A549 (cell line): ENCODE measurements around the gene SIDT1. TPM values are rescaled to one million over a fixed set of nuclear protein-coding genes. Genes with fewer than 3 reads are reported as not detected.

Experiments used
- ATAC-seq, 2 experiments: fragments of 200-7000 bp in 1 of 2; fragments of >200 bp in 1 of 2; cut with Nextera tagmentation in 1 of 2; cut with Tn5 transposase in 1 of 2; 3 replicates each; pipeline versions ENCODE4 v1.8.0 to v1.9.1; 2018 to 2020; ENCODE audit warnings: mild to moderate bottlenecking in 1 of 2, moderate library complexity in 1 of 2
- CTCF ChIA-PET: fragments of 300-600 bp; sonication (Branson Sonifier 250); formaldehyde crosslinking; extraction: SDS; loops from one replicate; lab custom pipeline; 2021; ENCODE audit warnings: antibody characterized with exemption, inconsistent platforms; lab: Yijun Ruan, JAX
- POLR2A ChIA-PET: fragments of 350-600 bp; formaldehyde crosslinking; extraction: SDS; loops from one replicate; lab custom pipeline; 2021; ENCODE audit warnings: antibody characterized with exemption, inconsistent platforms; lab: Yijun Ruan, JAX
- DNase-seq, 2 experiments: peaks; one replicate each; pipeline versions ENCODE4 v3.0.0 to v3.0.0-alpha.2; 2011 to 2016; ENCODE audit warnings: low read depth in 1 of 2, low spot score in 1 of 2
- FAIRE-seq: peaks from 2 replicates; lab custom pipeline; 2011; peaks lifted over from hg19 to GRCh38; lab: Jason Lieb, UNC
- H3K27ac ChIP-seq, 2 experiments: fragments of >200 bp; sonication (Bioruptor Twin); formaldehyde crosslinking; 3 replicates each; pipeline ENCODE4 v1.5.1; 2016 to 2017
- H3K4me1 ChIP-seq: fragments of >200 bp; sonication (Bioruptor Twin); formaldehyde crosslinking; 3 replicates; pipeline ENCODE4 v1.6.1; 2016
- H3K4me2 ChIP-seq: fragments of >200 bp; sonication (Bioruptor Twin); formaldehyde crosslinking; 3 replicates; pipeline ENCODE4 v1.6.1; 2016
- H3K4me3 ChIP-seq: fragments of >200 bp; sonication (Bioruptor Twin); formaldehyde crosslinking; 3 replicates; pipeline ENCODE4 v1.5.1; 2016
- H3K9me3 ChIP-seq: fragments of >200 bp; sonication (Bioruptor Twin); formaldehyde crosslinking; 3 replicates; pipeline ENCODE4 v1.6.1; 2016
- CEBPB ChIP-seq, 2 experiments: fragments of >200 bp in 1 of 2; sonication (Bioruptor Twin) in 1 of 2; formaldehyde crosslinking in 1 of 2; IDR thresholded peaks; 2 replicates each; pipeline ENCODE4 v1.6.1; 2012 to 2016
- CHD2 ChIP-seq: fragments of 150-350 bp; IDR thresholded peaks from 2 replicates; pipeline ENCODE4 v1.6.1; 2014; ENCODE audit warnings: low read length; ENCODE audit not compliant: partially characterized antibody
- CHD4 ChIP-seq: fragments of 200-600 bp; sonication (generic); IDR thresholded peaks from 2 replicates; pipeline ENCODE4 v1.6.1; 2016; ENCODE audit warnings: antibody characterized with exemption, mild to moderate bottlenecking, borderline replicate concordance
- CTCF ChIP-seq: fragments of >200 bp; sonication (Bioruptor Twin); formaldehyde crosslinking; IDR thresholded peaks from 3 replicates; pipeline ENCODE4 v1.5.1; 2016
- ELK1 ChIP-seq: fragments of 150-350 bp; IDR thresholded peaks from 2 replicates; pipeline ENCODE4 v1.6.1; 2014; ENCODE audit warnings: low read depth, mild to moderate bottlenecking, low read length
- EP300 ChIP-seq, 2 experiments: fragments of >200 bp; sonication (Bioruptor Twin); formaldehyde crosslinking; IDR thresholded peaks; 2 replicates in 1 of 2; 3 replicates in 1 of 2; pipeline ENCODE4 v1.6.1; 2016 to 2017
- ESRRA ChIP-seq: fragments of 150-350 bp; IDR thresholded peaks from 2 replicates; pipeline ENCODE4 v1.6.1; 2014; ENCODE audit warnings: mild to moderate bottlenecking, low read length, borderline replicate concordance
- HES2 ChIP-seq: fragments of >200 bp; sonication (Bioruptor Twin); formaldehyde crosslinking; IDR thresholded peaks from 2 replicates; pipeline ENCODE4 v1.6.1; 2016
- HMGXB4 ChIP-seq: fragments of 250-450 bp; sonication (Bioruptor Pico); IDR thresholded peaks from 2 replicates; pipeline ENCODE4 v1.5.0; 2021; ENCODE audit warnings: mild to moderate bottlenecking, moderate library complexity, borderline replicate concordance
- HOXB13 ChIP-seq: fragments of 250-450 bp; sonication (Bioruptor Pico); IDR thresholded peaks from 2 replicates; pipeline ENCODE4 v1.5.0; 2020; ENCODE audit warnings: low read depth, mild to moderate bottlenecking, moderate library complexity
- JUNB ChIP-seq: fragments of >200 bp; sonication (Bioruptor Twin); formaldehyde crosslinking; IDR thresholded peaks from 2 replicates; pipeline ENCODE4 v1.6.1; 2016
- KDM5A ChIP-seq: fragments of 200-600 bp; sonication (generic); IDR thresholded peaks from 2 replicates; pipeline ENCODE4 v1.6.1; 2016; ENCODE audit warnings: antibody characterized with exemption, mild to moderate bottlenecking
- MAFK ChIP-seq: fragments of 450-650 bp; IDR thresholded peaks from 2 replicates; pipeline ENCODE4 v1.6.1; 2014; ENCODE audit not compliant: partially characterized antibody
- MAZ ChIP-seq: fragments of 150-350 bp; IDR thresholded peaks from 2 replicates; pipeline ENCODE4 v1.6.1; 2014; ENCODE audit warnings: antibody characterized with exemption, low read depth, low read length, borderline replicate concordance
- RAD21 ChIP-seq, 2 experiments: fragments of >200 bp in 1 of 2; sonication (Bioruptor Twin) in 1 of 2; formaldehyde crosslinking in 1 of 2; IDR thresholded peaks in 1 of 2; conservative IDR thresholded peaks in 1 of 2; 2 replicates in 1 of 2; 3 replicates in 1 of 2; pipeline ENCODE4 v1.6.1; 2012 to 2018; ENCODE audit warnings: inconsistent platforms in 1 of 2
- RFX5 ChIP-seq: fragments of 450-650 bp; IDR thresholded peaks from 2 replicates; pipeline ENCODE4 v1.7.1; 2014; ENCODE audit warnings: antibody characterized with exemption, mild to moderate bottlenecking, moderate library complexity
- RNF2 ChIP-seq: fragments of 200-600 bp; sonication (generic); IDR thresholded peaks from 2 replicates; pipeline ENCODE4 v1.6.1; 2016; ENCODE audit warnings: low read depth, mild to moderate bottlenecking, antibody characterized with exemption, moderate library complexity, borderline replicate concordance
- SMC3 ChIP-seq: fragments of >200 bp; sonication (Bioruptor Twin); formaldehyde crosslinking; IDR thresholded peaks from 3 replicates; pipeline ENCODE4 v1.6.1; 2018; ENCODE audit warnings: inconsistent platforms
- TP53 ChIP-seq: fragments of 250-450 bp; sonication (Bioruptor Pico); IDR thresholded peaks from 2 replicates; pipeline ENCODE4 v1.5.0; 2021; ENCODE audit warnings: mild to moderate bottlenecking, moderate library complexity
- ZC3H11A ChIP-seq: fragments of 450-650 bp; IDR thresholded peaks from 2 replicates; pipeline ENCODE4 v1.6.1; 2014; ENCODE audit warnings: antibody characterized with exemption, mild to moderate bottlenecking
- ZNF302 ChIP-seq: fragments of 250-450 bp; sonication (Bioruptor Pico); IDR thresholded peaks from 2 replicates; pipeline ENCODE4 v1.9.0; 2021; ENCODE audit warnings: inconsistent platforms, mild to moderate bottlenecking, moderate library complexity
- WGBS: methylation state at CpG from one replicate; pipeline ENCODE4 v1.1.6; 2017; ENCODE audit errors: missing lambda C conversion rate; 5-methylcytosine and 5-hydroxymethylcytosine counted together
- polyA minus RNA-seq: library from RNA; depleted of rRNA, polyadenylated mRNA; stranded (reverse); fragments of >200 nt; gene quantifications from 2 replicates; pipeline ENCODE4 v1.2.3, GENCODE V29; 2011; rRNA and poly(A)+ RNA removed
- polyA plus RNA-seq, 4 experiments: library from polyadenylated mRNA; depleted of rRNA in 3 of 4; stranded (reverse); fragments of >200 nt; fragmentation: RNase III in 1 of 4; extraction: RNeasy Plus Mini Kit Qiagen cat#74134 plus additional on column Dnase treatment in 1 of 4; gene quantifications; 2 replicates in 3 of 4; 3 replicates in 1 of 4; pipeline ENCODE4 v1.2.3, GENCODE V29; 2011 to 2017

The SIDT1 gene
- polyA plus RNA-seq (2011; rRNA removed) (7.5 and 8.4 TPM in 2 replicates), polyA plus RNA-seq (2017; fragmentation: RNase III; extraction: RNeasy Plus Mini Kit Qiagen cat#74134 plus additional on column Dnase treatment) (0.25 to 0.43 TPM (median 0.25 TPM) in 3 replicates), polyA minus RNA-seq (17.8 and 18.3 TPM in 2 replicates)
- polyA plus RNA-seq (2012; cell fraction: cytosol; rRNA removed) = 3.5 and 3.8 TPM in 2 replicates
- polyA plus RNA-seq (2012; cell fraction: nucleus; rRNA removed) = 9.6 and 13.9 TPM in 2 replicates

- no peak for TF ChIP-seq RFX5
- TF ChIP-seq RNF2 = peak; percentile 87; the same call in 1 of the 2 replicates
- TF ChIP-seq, all 56 proteins: peak for 1
- ATAC-seq (peak; percentile 49 to 67; a peak in 4 of 6 replicates), FAIRE-seq (no peak), DNase-seq (peak; percentile 31 to 48)
- H3K4me2 ChIP-seq = peak within 1 kb of the TSS; percentile 98
- peak within 1 kb of the TSS; percentile 49 for H3K4me3 ChIP-seq
- ChIA-PET CTCF (interaction anchor here (1.4 to 1.8 kb wide), 2 partner anchors 16 to 46 kb away, joined by 5 read pairs; no protein-coding TSS in a partner anchor), POLR2A (interaction anchor here (1.5 kb wide), 1 partner anchor 17 kb away, joined by 7 read pairs; the partner anchor contains the start of gene SPICE1)
- peaks cover 22% of the 10 kb centered on the region for H3K4me1 ChIP-seq
- WGBS = 4% methylated on average over 18 of the region's 18 CpGs
- H3K27ac ChIP-seq = peak within 1 kb of the TSS; percentile 57 to 72; a peak in 5 of 6 replicates
- no peaks in the 10 kb centered on the region for H3K9me3 ChIP-seq
Measured at GRCh38 chr3:113531826-113532697, at the start of gene SIDT1. Gene SIDT1, plus strand, starts transcription at chr3:113532555. Its CDS starts 467 bp downstream, at chr3:113533022.

- ATAC-seq (no peak), FAIRE-seq (no peak), DNase-seq (no peak)
- no peak overlapping the region for H3K4me3 ChIP-seq
- WGBS = 95% methylated on average over 8 of the region's 8 CpGs
- 0 out of 3 replicates have a peak, but pooled peaks cover 2% of the 10 kb centered on the region for H3K9me3 ChIP-seq
- no peaks in the 10 kb centered on the region for H3K4me1 ChIP-seq
- TF ChIP-seq JUNB (no peak), ZNF302 (no peak), TP53 (CRISPR knock-in tag) (no peak), CHD2 (no peak), CHD4 (no peak), HOXB13 (CRISPR knock-in tag) (no peak), ESRRA (no peak), MAFK (no peak), ELK1 (no peak), CEBPB (IDR thresholded peaks at IDR 0.05) (no peak), HMGXB4 (CRISPR knock-in tag) (no peak), ZC3H11A (no peak), MAZ (no peak), KDM5A (no peak)
- ChIA-PET CTCF (interaction anchor here (0.6 to 0.9 kb wide), 2 partner anchors 11 to 303 kb away, joined by 4 read pairs; no protein-coding TSS in a partner anchor), POLR2A (interaction anchor here (0.7 kb wide), 1 partner anchor 120 kb away, joined by 3 read pairs; no protein-coding TSS in a partner anchor)
- no peak overlapping the region for H3K4me2 ChIP-seq
- H3K27ac ChIP-seq = no peak overlapping the region
Measured at GRCh38 chr3:113485161-113485609, 47.2 kb upstream of the SIDT1 start.

GRCh38 chr3:113495035-113495434, 37.3 kb upstream of the SIDT1 start:
- H3K4me3 ChIP-seq = no peak overlapping the region
- TF ChIP-seq RAD21 (conservative IDR thresholded peaks at IDR 0.05 in 1 of 2, IDR thresholded peaks at IDR 0.05 in 1 of 2) = peak; percentile 57 to 69
- peak; percentile 93 for TF ChIP-seq SMC3
- TF ChIP-seq HES2 = no peak
- TF ChIP-seq EP300 (IDR thresholded peaks at IDR 0.05) = no peak
- TF ChIP-seq CTCF = peak; percentile 75
- TF ChIP-seq ELK1 = no peak
- TF ChIP-seq, all 56 proteins: peak for 3
- WGBS = 54% methylated on average over 2 of the region's 2 CpGs
- Histone ChIP-seq H3K4me1 (peaks cover 22% of the 10 kb centered on the region), H3K4me2 (no peak overlapping the region), H3K27ac (no peak overlapping the region), H3K9me3 (no peaks in the 10 kb centered on the region)
- POLR2A ChIA-PET = no interaction called here
- CTCF ChIA-PET = interaction anchor here (0.7 to 5.0 kb wide), 22 partner anchors 10 to 250 kb away, joined by 3 to 62 read pairs (median 4); partner anchors contain the start of gene SPICE1
- FAIRE-seq (no peak), DNase-seq (peak in 1 of 2 experiments; percentile 55), ATAC-seq (peak; percentile 64 to 76; a peak in 4 of 6 replicates)
